GM19238 (cell line): ENCODE measurements around the gene WNK4.
"Not testable (repeated sequence)": the region's sequence is repeated elsewhere in the genome, so short reads cannot be mapped to it uniquely, and the experiment has no call there.

Experiments used
- DNase-seq: peaks from one replicate; pipeline ENCODE4 v3.0.0; 2011; ENCODE audit warnings: low spot score; ENCODE audit not compliant: insufficient read length

Gene WNK4

DNA sequence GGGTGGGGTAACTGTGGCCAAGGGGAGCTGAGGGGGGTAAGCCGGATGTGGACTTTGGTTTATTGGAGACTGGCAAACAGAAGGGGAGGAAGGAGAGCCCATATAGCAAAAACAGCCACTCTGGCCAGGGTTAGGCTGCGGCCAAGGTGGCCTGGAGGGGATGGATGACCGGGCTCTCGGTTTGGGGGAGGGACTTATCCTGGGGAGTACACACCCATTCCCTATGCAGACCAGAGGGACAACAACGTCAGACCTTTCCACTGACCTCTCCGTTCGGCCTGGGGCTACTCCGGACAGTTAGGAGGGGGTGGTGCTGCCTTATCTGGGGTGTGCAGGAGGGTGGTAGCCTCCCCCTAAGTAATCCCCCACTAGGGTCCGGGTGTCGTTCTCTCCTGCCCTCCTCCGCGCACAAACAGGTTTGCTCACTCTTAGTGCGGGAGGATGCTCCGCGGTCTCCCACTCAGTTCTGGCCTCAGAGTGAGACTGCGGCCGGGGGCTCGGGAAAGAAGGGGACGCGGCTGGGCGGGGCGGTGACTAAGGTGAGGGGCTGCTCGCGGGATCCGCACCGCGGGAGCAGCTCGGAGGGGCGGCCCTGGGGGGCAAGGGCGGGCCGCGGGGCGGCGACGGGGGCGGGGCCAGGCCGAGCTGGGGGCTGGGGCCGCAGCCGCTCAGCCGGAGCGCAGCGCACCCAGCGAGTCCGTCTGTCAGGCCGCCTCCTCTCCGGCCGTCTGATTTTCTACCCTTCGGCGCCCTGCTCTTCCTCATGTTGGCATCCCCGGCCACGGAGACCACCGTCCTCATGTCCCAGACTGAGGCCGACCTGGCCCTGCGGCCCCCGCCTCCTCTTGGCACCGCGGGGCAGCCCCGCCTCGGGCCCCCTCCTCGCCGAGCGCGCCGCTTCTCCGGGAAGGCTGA lies at the start of gene WNK4:
Gene WNK4, plus strand, starts transcription at position 675 of the 915 bp plus-strand sequence. Its CDS starts 89 bp downstream, at position 764.
- no peak for DNase-seq

DNA sequence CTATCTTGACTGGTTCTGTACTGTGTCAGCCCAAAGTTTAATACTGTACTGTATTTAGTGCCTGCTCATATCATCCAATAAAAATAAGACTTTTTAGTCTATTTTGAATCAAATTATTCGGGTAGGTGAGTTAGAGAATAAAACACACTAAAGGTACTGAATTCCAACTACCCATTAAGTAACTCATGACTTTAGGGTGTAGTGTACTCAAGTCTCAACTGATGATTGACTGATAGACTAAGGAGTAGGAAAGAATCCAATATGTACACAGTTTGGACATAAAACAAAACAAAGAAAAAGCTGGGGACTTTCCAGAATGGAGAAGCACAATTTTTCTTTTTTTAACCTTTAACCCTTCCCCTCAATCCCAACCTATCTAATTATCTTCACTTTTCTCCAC lies 39.7 kb upstream of the WNK4 start:
- no peak for DNase-seq

DNA sequence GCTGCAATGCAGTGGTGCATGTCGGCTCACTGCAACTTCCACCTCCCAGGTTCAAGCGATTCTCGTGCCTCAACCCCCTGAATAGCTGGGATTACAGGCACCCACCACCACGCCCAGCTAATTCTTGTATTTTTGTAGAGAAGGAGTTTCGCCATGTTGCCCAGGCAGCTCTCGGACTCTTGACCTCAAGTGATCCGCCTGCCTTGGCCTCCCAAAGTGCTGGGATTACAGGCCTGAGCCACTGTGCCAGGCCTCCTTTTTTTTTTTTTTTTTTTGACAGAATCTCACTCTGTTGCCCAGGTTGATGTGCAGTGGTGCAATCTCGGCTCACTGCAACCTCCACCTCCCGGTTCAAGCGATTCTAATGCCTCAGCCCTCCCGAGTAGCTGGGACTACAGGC lies 37.5 kb upstream of the WNK4 start:
- DNase-seq: not testable (repeated sequence)

DNA sequence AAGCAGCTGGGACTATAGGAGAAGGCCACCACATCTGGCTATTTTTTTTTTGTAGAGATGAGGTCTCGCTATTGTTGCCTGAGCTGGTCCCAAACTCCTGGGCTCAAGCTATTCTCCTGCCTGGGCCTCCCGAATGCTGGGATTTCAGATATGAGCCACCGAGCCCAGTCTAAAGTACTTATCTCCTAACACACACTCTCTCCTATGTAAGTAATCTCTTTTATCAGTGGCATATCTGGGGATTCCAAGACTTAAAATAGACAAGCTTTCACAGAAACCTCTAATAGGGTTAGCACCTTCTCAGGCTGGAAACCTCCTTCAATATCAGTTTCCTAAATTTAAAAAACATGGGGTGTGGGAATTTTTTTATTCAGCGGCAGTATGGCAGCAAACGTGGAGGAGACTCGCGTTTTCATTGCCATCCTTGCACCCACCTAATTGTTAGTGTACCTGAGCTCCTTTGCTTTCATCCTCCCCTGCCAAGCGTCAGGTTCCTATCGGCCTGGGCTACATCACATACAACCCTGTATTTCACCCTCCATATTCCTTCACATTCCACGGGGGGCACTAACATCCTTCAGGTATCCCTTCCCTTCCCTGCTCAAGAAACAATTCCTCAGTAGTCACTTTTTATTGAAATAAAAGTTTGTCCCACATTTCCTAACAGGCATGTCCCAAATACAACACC lies 36.7 kb upstream of the WNK4 start:
- no peak for DNase-seq

DNA sequence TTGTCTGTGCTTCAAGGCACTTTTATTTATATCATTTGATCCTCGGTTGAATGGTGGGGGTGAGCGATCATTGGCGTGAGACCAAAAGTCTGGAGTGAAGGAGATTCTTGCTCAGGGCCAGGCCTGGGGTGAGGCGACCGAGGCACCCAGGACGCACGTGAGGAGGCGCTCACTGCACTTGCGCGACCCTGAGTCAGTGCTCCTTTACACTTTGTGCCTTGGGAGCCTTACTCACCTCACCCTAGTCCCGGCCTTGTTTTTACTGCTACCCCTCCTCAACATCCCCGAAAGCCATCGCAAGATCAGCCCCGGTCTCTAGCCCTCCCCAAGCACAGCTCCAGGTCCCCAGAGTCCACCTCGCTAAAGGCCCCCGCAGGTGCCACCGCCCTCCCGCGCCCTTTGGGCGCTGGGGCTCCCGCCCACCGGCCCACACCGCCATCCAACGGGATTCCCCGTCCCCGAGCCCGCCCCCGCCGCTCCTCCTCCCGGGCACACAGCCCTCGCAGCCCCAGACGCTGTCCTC lies 36.1 kb upstream of the WNK4 start:
- DNase-seq: peak; percentile 45

DNA sequence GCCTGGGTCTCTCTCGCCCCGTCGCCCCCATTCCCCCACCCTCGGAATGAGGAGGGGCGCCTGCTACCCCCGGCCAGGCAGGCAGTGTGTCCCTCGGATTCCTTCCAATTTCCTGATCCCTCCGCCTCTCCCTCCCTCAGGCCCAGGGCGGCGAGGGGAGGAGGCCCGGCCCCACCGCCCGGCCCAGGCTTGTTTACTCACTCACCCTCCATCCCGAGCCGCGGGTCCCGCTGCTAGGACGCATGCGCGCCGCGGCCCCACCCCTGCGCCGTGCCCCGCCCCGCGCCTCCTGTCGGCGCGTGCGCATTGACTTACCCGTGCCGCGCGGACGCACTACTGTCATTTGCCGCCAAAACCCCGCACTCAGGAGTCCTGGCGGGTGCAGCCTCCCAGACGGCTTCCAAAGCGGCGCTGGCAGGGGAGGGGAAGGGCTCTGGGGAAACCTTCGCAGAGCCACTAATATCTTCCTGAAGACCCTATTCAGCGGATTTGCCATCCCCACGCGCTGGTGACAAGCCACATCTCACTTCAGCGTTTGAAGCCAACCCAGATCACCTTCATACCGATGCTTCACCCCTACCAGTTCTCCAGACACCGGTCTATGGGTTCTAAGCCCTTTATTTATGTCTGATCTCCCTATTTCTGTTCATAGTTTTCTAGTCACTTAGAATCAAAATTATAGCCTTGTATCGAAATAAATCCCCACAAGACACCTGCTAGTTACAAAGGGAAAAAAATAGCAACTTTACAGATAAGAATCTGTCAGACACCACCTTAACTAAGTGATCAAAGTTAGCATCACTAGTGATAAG lies 35.4 kb upstream of the WNK4 start, which contains the start of gene EZH1:
Gene EZH1, minus strand, starts transcription at position 235 of the 812 bp plus-strand sequence. CDS start 16,099 bp downstream, outside the sequence.
- DNase-seq: peak; percentile 99

DNA sequence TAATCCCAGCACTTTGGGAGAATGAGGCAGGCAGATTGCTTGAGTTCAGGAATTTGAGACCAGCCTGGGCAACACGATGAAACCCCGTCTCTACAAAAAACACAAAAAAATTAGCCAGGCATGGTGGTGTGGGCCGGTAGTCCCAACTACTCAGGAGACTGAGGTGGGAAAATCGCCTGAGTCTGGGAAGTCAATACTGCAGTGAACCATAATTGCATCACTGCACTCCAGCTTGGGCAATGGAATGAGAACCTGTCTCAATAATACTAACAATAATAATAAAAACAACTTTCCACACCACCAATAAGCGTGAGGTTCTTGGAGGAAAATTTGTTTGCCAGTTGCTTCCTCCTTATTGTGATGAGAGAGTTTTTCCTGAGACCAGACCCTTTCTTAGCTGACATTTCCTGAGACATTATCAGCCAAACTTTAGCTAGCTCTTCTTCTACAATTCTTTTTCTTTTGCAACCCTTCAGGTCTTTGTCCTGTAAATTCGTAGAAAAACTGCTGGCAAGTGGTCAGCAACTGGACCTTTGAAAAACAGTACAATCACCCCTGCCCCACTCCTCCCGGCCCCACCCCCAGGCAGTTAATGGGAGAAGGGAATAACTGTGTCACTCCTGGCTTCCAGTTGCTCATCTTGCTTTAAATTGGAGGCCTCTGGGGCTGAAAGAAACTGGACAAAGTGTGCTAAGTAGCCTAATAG lies 32.1 kb upstream of the WNK4 start:
- no peak for DNase-seq

DNA sequence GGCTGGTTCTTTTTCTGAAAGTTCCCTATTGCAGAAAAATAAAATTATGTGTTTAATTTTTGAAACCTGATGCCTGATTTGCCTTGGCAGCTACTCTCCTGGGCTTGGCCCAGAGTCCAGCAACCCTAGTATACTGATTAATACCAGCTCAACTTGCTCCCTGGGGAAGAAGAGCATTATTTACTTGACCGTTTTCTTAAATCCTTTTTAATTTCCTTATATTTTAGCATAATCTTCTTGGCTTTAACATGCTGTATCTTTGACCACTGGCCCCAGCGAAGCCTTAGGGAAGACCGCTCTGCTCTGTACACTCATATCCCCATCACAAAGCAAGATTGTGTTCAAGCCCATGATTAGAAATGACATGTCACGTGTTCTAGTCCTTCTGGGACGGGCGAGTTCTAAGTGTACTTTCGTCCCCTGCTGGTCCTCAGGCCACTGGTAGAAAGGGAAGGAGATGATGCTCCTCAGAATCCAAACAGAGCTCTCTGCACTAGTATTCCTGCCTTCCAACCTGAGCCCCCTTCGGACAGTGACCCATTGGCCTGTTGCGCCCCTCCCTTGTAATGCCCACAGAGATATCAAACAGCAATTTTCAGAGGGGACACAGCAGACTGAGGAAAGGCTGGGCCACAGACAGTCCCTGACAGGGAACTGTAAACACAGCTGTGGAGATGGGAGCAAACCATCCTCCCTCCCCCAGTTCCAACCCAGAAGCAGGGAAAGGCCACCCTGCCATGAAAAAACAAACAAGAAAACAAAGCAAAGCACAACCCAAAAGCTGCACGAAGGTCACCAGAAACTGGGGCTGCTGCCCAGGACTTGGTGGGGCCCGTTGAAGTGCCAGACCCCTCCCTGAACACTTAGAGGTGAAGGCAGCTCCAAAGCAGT lies 31.3 kb upstream of the WNK4 start:
- no peak for DNase-seq

DNA sequence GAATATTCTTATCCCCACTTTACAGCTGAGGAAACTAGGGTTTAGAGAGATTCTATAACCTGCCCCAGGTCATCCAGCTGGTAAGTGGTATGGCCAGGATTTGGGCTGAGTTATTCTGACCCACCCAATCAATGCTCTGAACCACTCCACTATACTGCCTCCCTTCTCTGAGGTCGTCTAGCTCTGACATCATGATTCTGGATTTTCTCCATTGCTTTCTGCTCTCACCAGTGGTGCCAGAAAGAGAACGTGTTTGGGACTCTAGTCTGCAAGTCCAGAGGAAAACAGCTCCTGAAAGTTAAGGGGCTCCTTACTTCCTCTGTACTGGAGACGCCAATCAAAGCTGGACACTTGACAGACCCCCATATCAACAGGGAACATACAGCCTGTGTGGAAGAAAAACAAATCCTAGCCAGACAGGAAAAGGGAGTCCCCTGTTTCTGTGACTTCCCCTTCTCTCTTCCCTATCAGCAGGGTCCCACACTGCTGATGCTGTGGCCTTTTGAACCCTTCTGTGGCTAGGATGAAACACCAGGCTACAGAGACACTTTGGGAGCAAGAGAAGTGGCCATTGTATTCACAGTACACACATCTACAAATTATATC lies 29.6 kb upstream of the WNK4 start:
- DNase-seq: no peak

DNA sequence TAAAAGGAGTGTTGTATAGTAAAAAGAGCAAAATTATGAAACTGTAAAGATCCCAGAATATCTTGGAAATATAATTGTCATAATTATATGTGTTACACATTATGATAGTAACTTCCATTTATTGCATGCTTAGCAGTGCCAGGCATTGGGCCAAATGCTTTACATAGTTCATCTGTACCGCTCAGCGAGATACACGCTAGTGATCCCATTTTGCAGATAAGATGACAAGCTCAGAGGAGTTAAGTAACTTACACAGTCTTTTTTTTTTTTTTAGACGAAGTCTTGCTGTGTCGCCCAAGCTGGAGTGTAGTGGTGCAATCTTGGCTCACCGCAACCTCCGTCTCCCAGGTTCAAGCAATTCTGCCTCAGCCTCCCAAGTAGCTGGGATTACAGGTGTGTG lies 28.8 kb upstream of the WNK4 start:
- no peak for DNase-seq

DNA sequence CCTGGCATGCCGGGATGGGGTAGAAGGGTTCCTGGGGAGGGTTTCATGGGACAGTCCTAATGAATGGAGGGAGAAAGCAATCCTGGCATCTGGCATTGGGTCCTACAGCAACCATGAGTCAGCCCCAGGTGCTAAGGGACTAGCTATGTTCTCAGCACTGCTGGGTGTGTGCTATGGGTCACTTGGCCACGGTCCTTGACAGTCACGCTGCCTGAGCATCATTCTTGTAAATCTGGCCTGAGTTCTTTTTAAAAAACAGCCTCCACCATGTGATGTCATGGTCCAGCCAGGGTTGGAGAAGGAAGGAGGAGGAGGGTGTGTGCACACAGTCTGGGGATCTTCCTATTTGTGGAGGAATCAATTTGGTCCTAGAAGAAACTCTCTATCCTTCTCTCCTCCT lies 25.6 kb upstream of the WNK4 start:
- no peak for DNase-seq

DNA sequence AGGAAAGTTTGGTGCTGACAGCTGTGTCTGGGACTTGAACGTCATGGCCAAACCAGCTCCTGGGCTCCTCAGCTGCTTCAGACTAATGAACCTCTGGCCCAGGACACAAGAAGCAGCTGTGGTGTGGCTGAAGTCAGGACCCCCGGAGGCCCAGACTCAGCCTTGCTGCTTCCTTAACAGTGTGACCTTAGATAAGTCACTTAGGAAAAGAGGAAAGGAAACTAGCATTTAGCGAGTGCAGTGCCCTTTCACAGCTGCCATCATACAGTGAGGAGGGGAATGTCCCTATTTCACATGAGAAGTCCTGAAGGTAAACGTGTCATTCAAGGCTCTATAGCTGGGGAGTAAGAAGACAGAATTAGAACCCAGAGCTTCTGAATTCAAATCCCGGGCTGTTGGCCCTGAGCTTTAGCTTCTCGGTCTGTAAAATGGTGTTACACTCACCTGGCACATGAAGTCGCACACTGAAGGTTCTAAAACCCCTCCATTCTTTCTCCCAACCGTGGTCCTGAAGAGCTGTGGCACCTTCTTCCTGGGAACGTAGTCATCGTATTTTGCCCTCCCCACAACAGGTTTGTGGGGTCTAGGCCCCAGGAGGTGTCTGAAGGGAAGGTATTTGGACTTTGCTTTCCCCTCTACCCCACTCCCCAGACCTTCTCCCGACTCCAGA lies 20.3 kb upstream of the WNK4 start:
- DNase-seq: no peak

DNA sequence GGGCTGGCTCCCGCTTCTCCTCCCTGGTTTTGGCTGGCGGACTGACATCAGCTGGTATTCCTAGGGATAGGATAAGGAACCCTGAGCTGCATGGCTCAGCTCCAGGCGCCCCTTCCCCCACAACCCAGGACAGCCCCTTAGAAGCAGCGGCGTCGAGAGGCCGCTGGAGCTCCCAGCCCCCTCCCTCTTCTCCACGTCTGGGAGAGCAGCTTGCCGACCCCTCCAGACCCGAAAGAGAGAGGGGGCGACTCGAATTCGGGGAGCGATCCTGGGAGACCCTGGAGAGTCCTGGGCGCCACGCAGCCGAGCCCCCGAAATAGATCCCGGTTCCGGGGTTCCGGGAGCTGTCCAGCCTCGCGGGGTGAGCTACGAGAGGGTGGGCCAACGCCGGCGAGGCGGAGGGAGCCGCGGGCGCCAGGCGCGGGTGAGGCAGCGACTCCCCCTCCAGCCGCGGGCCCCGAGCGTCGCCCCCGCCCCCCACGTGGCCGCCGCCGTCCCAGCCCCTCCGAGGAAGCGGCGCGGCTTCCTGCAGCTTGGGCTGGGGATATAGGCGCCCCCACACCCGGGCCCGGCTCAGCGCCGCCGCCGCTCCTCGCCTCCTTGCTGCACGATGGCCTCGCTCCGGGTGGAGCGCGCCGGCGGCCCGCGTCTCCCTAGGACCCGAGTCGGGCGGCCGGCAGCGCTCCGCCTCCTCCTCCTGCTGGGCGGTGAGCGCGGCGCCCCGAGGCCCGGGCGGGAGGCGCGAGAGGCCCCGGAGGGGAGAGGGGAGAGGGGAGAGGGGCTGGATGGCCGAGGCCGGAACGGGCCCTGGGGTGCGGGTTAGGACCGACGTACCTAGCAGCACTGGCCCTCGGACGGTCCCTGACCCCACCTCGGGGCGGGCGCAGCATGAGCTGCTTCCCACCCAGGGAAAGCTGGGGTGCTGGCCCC lies 19.5 kb upstream of the WNK4 start, which contains the start of gene RAMP2:
Gene RAMP2, plus strand, starts transcription at position 576 of the 930 bp plus-strand sequence. Its CDS starts 35 bp downstream, at position 611.
- DNase-seq: no peak

DNA sequence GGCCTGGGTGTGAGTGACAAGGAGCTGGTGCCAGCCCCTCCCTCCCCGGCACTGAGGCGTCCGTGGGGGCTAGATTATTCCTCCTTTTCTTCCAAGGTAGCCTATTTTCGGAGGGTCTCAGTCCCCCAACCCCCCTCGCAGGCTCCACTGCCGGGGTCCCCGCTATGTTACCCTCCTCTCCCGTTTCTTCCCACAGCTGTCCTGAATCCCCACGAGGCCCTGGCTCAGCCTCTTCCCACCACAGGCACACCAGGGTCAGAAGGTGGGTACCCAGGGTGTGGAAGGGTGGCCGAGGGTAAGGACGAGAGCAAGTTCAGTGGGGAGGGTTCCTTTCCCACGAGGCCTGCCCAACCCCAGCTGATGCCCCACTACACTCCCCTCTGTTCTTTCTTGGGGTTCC lies 18.8 kb upstream of the WNK4 start:
- no peak for DNase-seq

DNA sequence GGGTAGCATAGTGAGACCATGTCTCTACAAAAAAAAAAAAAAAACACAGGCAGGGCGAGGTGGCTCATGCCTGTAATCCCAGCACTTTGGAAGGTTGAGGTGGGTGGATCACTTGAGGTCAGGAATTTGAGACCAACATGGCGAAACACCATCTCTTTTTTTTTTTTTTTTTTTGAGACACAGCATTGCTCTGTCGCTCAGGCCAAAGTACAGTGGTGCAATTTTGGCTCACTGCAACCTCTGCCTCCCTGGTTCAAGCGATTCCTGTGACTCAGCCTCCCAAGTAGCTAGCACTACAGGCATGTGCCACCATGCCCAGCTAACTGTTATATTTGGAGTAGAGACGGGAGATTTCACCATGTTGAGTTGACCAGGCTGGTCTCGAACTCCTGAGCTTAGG lies 14.3 kb upstream of the WNK4 start:
- DNase-seq: no peak

DNA sequence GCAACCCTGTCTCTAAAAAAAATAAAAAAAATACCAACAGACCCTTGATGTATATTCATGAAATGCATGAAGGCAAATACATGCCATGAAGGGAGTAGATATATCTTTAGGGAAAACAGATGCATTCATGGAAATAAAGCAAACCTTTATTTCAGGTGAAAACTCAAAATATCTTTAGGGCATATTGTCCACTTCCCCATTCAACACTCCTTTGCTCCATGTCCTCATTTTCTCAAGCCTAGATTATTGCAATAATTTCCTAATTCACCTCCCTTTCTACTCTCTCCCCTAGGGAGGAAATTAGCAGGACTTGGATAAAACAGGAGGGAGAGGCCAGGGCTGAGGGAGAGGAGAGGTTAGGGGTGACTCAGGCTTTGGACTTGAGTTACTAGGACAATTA lies 12.9 kb upstream of the WNK4 start:
- DNase-seq: no peak

DNA sequence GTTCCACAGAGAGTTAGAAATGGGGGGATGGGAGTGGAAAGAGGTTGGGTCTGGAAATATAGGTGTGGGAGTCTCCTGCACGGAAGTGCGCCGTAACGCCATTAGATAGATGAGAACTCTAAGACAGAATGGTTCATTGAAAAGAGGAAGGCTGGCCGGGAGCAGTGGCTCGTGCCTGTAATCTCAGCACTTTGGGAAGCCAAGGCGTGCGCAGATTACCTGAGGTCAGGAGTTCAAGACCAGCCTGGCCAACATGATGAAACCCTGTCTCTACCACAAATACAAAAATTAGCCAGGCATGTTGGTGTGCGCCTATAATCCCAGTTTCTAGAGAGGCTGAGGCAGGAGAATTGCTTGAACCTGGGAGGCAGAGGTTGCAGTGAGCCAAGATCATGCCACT lies 12.4 kb upstream of the WNK4 start:
- DNase-seq: not testable (repeated sequence)

DNA sequence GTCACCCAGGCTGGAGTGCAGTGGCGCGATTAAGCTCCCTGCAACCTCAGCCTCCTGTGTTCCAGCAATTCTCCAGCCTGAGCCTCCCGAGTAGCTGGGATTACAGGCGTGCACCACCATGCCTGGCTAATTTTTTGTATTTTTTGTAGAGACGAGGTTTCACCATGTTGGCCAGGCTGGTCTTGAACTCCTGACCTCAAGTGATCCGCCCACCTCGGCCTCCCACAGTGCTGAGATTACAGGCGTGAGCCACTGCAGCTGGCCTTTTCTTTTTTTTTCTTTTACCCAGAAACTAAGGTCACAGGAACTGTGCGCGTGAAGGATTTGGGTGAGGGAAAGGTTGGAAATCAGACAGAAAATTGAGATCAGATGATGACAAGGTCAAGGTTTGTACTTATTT lies 10.4 kb upstream of the WNK4 start:
- not testable (repeated sequence) for DNase-seq
